Osteoblast (primary cell): Measurements from ENCODE around the gene DNAH10. TPM values are rescaled to one million over a fixed set of nuclear protein-coding genes. Genes with fewer than 3 reads are reported as not detected.

Experiments
- DNase-seq: peaks from one replicate; pipeline ENCODE4 v3.0.0; 2011; ENCODE audit warnings: low spot score, mixed read lengths; ENCODE audit not compliant: insufficient read length; ENCODE audit errors: missing footprints
- H2AFZ ChIP-seq: 2 replicates; pipeline ENCODE4 v1.6.0; 2011; ENCODE audit warnings: mild to moderate bottlenecking, low read length
- H3K27ac ChIP-seq: 2 replicates; pipeline ENCODE4 v1.5.1; 2011; ENCODE audit warnings: mild to moderate bottlenecking, low read depth, low read length, moderate library complexity
- H3K27me3 ChIP-seq: 2 replicates; pipeline ENCODE4 v1.6.0; 2012; ENCODE audit warnings: mild to moderate bottlenecking, control low read depth, inconsistent platforms, low read length, moderate library complexity; ENCODE audit not compliant: insufficient read depth
- H3K36me3 ChIP-seq: 2 replicates; pipeline ENCODE4 v1.5.1; 2011; ENCODE audit warnings: mild to moderate bottlenecking, low read length, control low read depth, moderate library complexity; ENCODE audit not compliant: insufficient read depth
- H3K4me1 ChIP-seq: 2 replicates; pipeline ENCODE4 v1.5.1; 2011; ENCODE audit warnings: mild to moderate bottlenecking, low read length, control low read depth, moderate library complexity; ENCODE audit not compliant: insufficient read depth
- H3K4me2 ChIP-seq: 2 replicates; pipeline ENCODE4 v1.6.0; 2011; ENCODE audit warnings: mild to moderate bottlenecking, low read length; ENCODE audit not compliant: insufficient read depth
- H3K4me3 ChIP-seq: fragments of 200-600 bp; sonication (generic); 3 replicates; pipeline ENCODE4 v1.5.1; 2012; ENCODE audit warnings: mild to moderate bottlenecking, low read length, inconsistent platforms; ENCODE audit not compliant: insufficient read depth
- H3K79me2 ChIP-seq: 2 replicates; pipeline ENCODE4 v1.6.0; 2012; ENCODE audit warnings: mild to moderate bottlenecking, low read length, control low read depth, inconsistent platforms; ENCODE audit not compliant: insufficient read depth
- H3K9me3 ChIP-seq: 2 replicates; pipeline ENCODE4 v1.5.1; 2011; ENCODE audit warnings: low read depth, low read length, control low read depth
- H4K20me1 ChIP-seq: 2 replicates; pipeline ENCODE4 v1.6.0; 2012; ENCODE audit warnings: mild to moderate bottlenecking, low read length, control low read depth; ENCODE audit not compliant: insufficient read depth
- total RNA-seq: library from RNA; depleted of rRNA; stranded (reverse); fragments of >200 nt; gene quantifications from 2 replicates; pipeline ENCODE4 v1.2.3, GENCODE V29; 2012
- TF ChIP-seq, protein P1 (sequence below): IDR thresholded peaks from 2 replicates; pipeline ENCODE4 v1.5.1; 2011; ENCODE audit warnings: mild to moderate bottlenecking, low read depth, low read length, moderate library complexity; ENCODE audit errors: extremely low read depth

DNAH10 gene
- total RNA-seq, 1 donor: 0.72 TPM

DNA sequence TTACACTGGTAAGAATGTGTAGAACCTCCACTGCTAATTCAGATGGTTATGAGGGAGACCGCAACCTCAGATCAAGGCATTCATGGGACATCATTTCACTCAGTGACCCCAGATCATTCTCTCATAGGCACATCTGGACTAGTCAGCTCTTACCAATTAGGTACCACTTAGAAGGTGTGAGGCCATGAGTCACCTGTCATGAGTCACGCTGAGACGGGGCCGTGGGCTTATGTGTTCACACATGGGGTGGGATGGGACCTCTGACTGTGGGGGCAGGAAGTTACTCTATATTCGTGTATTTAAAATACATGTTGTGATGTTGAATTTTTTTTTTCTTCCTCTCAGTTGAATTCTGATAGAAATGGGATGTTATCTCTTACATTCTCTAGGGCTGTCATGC is 154.6 kb downstream of the DNAH10 start:
- TF ChIP-seq, protein P1, sequence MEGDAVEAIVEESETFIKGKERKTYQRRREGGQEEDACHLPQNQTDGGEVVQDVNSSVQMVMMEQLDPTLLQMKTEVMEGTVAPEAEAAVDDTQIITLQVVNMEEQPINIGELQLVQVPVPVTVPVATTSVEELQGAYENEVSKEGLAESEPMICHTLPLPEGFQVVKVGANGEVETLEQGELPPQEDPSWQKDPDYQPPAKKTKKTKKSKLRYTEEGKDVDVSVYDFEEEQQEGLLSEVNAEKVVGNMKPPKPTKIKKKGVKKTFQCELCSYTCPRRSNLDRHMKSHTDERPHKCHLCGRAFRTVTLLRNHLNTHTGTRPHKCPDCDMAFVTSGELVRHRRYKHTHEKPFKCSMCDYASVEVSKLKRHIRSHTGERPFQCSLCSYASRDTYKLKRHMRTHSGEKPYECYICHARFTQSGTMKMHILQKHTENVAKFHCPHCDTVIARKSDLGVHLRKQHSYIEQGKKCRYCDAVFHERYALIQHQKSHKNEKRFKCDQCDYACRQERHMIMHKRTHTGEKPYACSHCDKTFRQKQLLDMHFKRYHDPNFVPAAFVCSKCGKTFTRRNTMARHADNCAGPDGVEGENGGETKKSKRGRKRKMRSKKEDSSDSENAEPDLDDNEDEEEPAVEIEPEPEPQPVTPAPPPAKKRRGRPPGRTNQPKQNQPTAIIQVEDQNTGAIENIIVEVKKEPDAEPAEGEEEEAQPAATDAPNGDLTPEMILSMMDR: no peak

DNA sequence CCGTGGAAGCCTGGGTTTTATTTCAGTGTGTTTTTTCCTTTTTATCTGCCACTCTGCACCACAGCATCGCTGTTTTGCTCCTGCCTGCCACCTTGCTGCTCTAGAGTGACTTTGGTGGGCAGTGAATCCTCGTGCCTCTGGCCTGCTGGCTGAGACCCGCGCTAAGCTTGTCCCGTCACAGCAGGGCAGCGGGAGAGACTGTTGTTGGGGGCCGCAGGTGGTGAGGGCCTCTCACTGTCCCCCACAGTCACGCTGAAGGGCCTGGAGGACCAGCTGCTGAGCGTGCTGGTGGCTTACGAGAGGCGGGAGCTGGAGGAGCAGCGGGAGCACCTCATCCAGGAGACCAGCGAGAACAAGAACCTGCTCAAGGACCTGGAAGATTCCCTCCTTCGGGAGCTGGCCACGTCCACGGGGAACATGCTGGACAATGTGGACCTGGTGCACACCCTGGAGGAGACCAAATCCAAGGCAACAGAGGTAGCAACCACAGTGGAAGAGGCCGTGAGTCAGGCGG is 155.3 kb downstream of the DNAH10 start:
- Histone ChIP-seq H3K27ac (no peak overlapping the region), H3K36me3 (no peaks in the 10 kb centered on the region), H3K79me2 (no peaks in the 10 kb centered on the region), H3K27me3 (peaks cover 18% of the 10 kb centered on the region), H3K4me3 (no peak overlapping the region), H4K20me1 (no peaks in the 10 kb centered on the region), H3K4me1 (no peaks in the 10 kb centered on the region), H3K4me2 (no peak overlapping the region), H2AFZ (no peak overlapping the region), H3K9me3 (no peaks in the 10 kb centered on the region)
- no peak for DNase-seq
- TF ChIP-seq, protein P1: no peak

More for the DNA sequence above, 154.6 kb downstream of the DNAH10 start:
- Histone ChIP-seq H3K36me3 (no peaks in the 10 kb centered on the region), H3K9me3 (no peaks in the 10 kb centered on the region), H3K27ac (no peak overlapping the region), H3K4me3 (no peak overlapping the region), H3K79me2 (no peaks in the 10 kb centered on the region), H2AFZ (no peak overlapping the region), H3K27me3 (peaks cover 18% of the 10 kb centered on the region), H3K4me2 (no peak overlapping the region), H4K20me1 (no peaks in the 10 kb centered on the region), H3K4me1 (no peaks in the 10 kb centered on the region)
- DNase-seq: no peak

DNA sequence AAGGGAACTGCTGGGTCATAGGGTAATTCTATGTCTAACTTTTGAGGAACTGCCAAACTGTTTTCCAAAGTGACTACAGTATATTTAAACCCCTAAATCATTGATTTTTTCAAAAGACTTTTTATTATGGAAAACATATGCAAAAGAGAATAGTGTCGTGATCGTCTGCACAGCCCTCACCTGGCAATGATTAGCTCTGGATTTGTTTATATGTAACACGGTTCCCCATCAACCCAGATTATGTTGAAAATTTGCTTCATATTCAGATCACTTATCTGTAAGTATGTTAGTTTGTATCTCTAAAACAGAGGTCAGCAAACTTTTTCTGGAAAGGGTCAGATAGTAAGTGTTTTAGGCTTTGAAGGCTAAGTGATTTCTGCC is 157.9 kb downstream of the DNAH10 start:
- H3K27me3 ChIP-seq: peaks cover 13% of the 10 kb centered on the region
- no peak for DNase-seq

DNA sequence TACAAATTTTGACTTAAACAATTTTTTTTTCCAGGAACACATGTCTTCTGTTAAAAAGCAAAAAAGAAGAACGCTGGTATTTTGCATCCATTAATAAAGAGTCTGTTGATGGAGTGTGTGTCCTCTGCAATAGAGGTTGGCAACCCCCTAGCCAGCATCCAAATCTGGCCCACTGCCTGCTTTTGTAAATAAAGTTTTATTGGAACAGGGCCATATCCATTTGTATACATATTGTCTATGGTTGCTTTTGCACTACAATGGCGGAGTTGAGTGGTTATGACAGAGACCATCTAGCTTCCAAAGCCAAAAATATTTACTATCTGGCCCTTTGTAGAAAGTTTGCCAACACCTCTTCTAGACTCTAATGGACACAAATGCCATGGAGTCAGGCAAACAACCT is 160.9 kb downstream of the DNAH10 start:
- Histone ChIP-seq H3K79me2 (no peaks in the 10 kb centered on the region), H3K4me1 (no peaks in the 10 kb centered on the region), H3K9me3 (no peaks in the 10 kb centered on the region), H4K20me1 (no peaks in the 10 kb centered on the region), H2AFZ (no peak overlapping the region), H3K4me3 (no peak overlapping the region), H3K27me3 (peaks cover 8% of the 10 kb centered on the region), H3K27ac (no peak overlapping the region), H3K4me2 (no peak overlapping the region), H3K36me3 (no peaks in the 10 kb centered on the region)
- TF ChIP-seq, protein P1: no peak
- no peak for DNase-seq

More for the DNA sequence above, 157.9 kb downstream of the DNAH10 start:
- Histone ChIP-seq H3K36me3 (no peaks in the 10 kb centered on the region), H4K20me1 (no peaks in the 10 kb centered on the region), H2AFZ (no peak overlapping the region), H3K27ac (no peak overlapping the region), H3K79me2 (no peaks in the 10 kb centered on the region), H3K4me2 (no peak overlapping the region), H3K4me3 (no peak overlapping the region), H3K4me1 (no peaks in the 10 kb centered on the region), H3K9me3 (no peaks in the 10 kb centered on the region)
- TF ChIP-seq, protein P1: no peak
